ENCODE measurements around the gene CRB1.

Gene CRB1

DNA sequence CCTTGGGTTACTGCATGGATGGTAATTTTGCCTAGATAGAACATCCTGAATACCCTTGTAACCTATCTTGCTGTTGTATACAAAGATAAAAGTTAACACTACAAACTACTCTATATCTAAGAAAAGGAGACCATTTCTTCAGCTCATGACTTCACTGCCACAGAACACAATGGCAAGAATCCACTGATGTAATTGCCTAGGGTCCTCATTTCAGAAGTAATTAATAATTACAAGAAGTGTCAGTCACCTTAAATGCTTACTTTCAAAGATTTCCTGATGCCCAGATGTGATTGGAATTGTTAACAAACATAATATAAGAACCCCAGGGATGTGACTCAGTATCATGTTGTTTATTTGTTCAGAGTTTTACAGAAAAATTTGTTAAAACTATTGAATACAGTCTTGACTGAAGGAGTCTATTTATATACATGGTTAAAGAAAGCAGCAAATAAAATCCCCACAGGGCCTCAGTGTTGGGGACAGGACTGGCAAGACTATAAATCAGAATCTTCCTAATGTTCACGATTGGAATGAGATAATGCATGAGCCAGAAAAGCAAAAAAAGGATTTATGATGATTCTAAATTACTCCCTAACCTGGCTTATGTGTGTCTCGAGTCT lies 83.9 kb downstream of the CRB1 start:
- DNase-seq = no peak

- DNase-seq = no peak
Measured at GRCh38 chr1:197355248-197355995, 87.4 kb downstream of the CRB1 start.

GRCh38 chr1:197356723-197357533 lies 88.9 kb downstream of the CRB1 start:
- peak; percentile 53 for DNase-seq

GRCh38 chr1:197358959-197359358 lies 90.9 kb downstream of the CRB1 start:
- no peak for DNase-seq

DNA sequence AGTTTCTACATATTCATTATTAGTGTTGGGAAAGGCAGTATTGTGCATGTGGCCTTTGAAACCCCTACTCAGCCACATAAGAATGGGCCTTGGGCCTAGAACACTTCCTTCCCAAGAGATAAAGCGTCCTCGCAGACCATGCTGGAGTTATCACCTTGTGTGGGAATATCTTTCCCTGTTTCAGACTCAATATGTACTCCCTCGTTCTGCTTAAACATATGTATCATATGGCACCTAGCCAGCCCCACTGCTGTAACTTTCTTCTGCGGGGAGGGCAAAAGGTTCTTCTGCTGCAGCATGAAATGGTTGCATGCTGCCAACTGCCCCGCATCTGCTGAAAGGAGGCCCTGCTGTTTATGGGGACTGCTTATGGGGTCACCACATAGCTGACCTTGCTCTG lies 92.0 kb downstream of the CRB1 start:
- DNase-seq = no peak

DNA sequence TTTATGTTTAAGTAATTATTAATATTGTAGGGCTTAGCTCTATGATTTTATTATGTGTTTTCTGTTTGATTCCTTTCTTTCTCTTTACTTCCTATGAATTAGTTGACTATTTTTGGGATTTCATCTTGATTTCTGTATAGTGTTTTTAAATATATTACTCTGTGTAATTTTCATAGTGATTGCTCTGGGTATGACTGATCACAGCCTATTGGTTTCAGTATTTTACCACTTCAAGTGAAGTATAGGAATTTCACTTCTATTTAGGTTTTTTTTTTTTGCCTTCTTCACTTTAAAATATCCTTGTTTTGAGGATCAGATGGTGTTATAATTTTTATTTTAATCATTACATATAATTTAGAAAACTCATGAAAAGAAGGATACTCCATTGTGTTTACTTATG lies 94.8 kb downstream of the CRB1 start:
- no peak for DNase-seq

DNA sequence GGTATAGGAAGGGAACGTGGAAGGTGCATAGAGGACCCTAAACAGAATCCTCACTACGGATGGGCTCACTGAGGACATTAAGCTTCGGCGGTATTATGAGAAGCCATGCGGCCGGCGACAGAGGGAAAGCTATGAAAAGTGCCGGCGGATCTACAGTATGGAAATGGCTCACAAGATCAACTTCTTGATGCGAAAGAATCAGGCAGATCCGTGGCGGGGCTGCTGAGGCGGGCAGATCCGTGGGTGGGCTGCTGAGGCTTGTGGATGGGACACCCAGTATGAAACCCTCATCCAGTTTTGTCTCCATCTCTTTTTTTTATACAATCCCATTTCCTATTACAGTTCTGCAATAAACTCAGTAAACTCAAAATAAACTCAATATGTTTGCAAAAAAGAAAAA lies 95.8 kb downstream of the CRB1 start:
- no peak for DNase-seq

- no peak for DNase-seq
Measured at GRCh38 chr1:197366996-197367395, 98.9 kb downstream of the CRB1 start.

- no peak for DNase-seq
Measured at GRCh38 chr1:197367627-197368026, 99.6 kb downstream of the CRB1 start.

DNA sequence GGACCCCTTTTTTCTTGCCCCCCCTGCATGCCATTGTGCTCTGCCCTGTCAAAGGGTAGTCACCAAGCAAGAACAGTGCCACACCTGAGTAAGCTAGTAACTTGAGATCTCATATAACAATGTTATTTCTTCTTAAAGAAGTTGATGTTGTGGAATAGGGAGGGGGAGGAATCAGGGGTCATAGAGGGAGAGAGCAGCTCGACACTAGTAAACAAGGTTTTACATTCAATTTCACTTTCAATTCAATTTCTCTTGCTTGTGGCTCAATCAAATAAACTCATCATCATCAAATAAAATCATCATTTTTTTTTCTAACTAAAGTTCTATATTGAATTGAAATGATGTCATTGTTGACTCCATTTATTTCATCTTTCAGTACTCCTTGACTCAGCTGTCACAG lies 106.4 kb downstream of the CRB1 start:
- no peak for DNase-seq

DNA sequence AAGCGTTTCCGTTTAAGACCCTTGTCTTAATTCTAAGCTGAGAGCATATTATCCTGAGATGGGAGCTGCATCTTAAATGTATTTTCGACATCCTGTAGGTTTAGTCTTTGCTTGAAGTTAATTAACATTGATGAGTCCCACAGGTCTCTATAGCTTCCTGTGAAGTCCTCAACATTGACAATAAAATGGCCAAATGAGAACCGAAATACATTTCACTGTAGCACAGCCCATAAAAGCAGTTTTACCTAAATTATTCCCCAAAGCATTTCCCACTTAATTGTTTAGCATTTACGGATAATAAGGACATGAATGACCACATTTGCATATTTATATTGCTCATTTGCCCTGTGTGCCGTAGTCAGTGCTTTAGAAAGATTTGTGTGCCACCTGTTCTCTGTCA lies 116.4 kb downstream of the CRB1 start:
- DNase-seq = no peak

GRCh38 chr1:197388801-197389200 lies 120.7 kb downstream of the CRB1 start:
- no peak for DNase-seq

GRCh38 chr1:197390856-197391255 lies 122.8 kb downstream of the CRB1 start:
- DNase-seq = no peak

DNA sequence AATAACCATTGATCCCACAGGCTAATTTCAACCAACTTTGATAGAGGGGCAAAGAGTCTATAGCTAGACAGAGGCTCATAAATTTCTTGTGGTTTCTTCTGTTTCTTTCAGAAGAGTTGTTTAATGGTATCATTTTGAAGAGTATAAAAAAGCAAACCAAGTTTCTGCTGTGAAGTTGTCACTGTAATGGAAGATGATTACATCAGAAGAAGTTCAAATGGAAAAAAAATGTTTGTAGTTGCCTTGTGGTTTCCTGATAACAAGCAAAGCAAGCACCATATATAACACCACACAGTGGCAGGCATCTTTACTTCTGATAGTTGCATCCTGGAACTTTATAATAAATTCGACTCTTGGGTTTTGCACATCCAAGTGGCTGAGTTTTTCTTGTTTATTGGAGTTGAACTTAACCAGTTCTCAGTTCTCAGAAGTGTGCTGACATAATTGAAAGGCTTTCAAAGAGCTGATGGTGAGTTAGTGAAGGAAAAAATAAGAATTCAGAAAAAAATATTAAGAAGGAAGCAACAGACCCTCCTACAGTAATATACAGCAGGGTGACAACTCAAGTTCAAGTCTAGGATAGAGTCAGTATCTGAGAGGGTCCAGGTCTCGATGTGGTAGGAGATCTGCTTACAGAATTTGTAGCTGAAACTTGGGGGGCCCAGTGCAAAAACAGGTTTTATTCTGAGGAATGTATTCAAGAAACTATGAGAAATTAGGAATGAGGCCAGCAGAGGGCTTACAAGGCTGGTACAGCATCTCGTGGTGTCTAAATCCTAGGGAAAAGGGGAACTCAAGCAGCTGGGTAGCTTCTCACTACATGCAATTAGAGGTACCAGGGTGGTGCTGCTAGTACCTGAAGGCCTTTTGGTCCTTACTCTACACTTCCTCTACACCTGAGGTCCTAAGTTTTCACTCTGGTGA lies 123.5 kb downstream of the CRB1 start:
- DNase-seq = no peak

DNA sequence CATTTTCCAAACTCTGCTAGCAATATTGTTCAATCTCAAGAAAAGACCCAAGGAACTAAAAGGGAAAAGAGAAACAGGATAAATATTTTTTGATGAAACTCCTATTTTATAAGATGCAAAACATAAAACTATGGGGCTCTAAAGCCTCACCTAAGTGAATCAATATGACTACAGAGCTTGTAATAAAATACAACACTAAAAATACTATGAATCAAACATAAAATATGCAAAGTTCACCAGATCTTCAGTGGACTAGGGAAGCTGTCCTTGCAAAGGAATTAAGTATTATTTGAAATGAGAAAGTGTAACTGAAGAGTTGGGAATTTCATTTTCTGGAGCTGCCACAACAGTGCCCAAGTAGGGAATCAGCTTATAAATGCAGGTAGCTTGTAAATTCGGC lies 124.5 kb downstream of the CRB1 start:
- no peak for DNase-seq

DNA sequence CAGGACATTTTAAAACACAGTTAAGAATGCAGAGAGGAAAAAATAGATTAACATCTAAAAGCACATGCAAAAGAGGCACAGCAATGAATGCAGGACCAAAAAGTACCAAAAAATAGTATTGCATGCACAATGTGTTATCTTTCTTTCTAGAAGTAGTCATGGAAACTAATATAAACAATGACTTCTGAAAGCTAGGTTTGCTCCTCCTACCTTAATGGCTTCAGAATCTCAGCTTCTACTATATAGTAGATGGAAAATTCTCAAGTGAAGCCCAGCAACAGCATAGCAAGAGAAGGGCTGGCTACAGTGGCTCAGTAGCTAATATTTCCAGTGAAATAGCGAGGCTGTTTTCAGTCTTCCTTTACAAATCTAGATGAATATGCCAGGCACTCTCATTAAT lies 125.1 kb downstream of the CRB1 start:
- no peak for DNase-seq

DNA sequence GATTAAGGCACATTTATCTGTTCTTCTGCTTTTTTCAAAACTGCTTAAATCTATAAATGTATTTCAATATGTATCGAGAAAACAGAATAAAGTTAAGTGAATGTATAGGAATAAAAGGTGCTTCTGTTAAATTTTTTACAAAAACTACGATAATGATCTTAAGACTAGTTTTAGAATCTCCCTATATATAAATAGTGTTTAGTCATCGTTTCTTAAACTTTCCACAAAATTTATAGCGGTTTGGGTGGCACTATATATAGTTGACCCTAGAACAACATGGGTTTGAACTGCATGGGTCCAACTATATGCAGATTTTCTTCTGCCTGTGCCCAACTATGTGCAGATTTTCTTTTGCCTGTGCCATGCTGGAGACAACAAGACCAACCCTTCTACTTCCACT lies 125.7 kb downstream of the CRB1 start:
- no peak for DNase-seq

GRCh38 chr1:197394831-197395608 lies 127.0 kb downstream of the CRB1 start:
- no peak for DNase-seq

DNA sequence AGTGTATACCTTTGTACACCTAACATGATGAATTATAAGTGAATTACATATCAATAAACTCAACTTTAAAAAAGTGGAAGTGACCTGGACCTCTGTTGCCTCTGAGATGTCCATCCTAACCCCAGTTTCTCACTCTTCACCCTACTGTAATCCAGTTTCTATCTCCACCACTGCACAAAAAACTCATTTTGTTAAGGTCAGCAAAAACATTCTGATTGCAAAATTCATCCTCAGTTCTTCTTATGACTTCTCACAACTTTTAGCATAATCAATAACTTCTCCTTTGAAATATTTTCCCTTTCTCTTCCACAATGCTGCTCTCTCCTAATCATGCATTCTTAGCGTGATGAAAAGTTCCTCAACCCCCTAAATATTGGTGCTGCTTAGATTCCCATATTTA lies 129.8 kb downstream of the CRB1 start:
- DNase-seq = no peak

GRCh38 chr1:197399755-197400521 lies 131.9 kb downstream of the CRB1 start:
- peak; percentile 47 for DNase-seq

DNA sequence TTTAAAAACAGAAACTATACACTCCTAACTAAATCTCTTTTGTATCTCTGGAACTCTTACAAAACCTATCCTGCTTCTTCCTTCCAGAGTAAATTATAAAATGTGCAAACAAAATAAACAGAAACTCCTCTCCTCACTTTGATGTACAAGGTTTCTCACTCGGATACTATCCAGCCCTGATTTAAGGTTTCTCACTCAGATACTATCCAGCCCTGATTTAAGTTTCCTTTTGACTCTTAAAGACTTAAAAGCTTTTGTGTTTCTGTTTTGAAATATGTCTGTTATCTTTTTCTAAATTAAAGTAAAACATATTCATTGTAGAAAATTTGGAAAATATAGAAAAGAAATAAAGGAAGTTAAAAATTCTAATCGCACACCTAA lies 132.5 kb downstream of the CRB1 start:
- no peak for DNase-seq
